MM.1S (cell line): ENCODE data around the gene CD200R1.

Source experiments
- EZH2 ChIP-seq: fragments of 300-600 bp; sonication (generic); optimal IDR thresholded peaks from 2 replicates; pipeline ENCODE3; 2017; ENCODE audit warnings: low read depth, mild to moderate bottlenecking, antibody characterized with exemption, low read length, mixed read lengths
- TF ChIP-seq, protein P1 (sequence below): fragments of 300-600 bp; sonication (generic); IDR thresholded peaks from 2 replicates; pipeline ENCODE4 v1.5.1; 2016; ENCODE audit warnings: antibody characterized with exemption, low read length, mixed read lengths

DNA sequence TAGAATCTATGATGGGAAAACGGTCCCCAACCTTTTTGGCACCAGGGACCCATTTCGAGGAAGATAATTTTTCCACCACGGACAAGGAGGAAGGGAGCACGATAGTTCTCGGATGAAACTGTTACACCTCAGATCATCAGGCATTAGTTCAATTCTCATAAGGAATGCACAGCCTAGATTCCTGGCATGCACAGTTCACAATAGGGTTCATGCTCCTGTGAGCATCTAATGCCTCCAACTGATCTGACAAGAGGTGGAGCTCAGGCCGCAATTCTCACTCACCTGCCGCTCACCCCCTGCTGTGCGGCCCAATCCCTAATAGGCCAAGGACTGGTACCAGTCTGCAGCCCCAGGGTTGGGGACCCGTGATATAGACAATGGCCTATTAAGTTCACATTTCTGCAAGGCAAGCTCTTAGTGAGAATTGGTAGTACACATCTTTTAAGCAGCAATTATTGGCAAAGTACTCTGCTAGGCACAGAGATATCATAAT, 26.5 kb downstream of the CD200R1 start:
- TF ChIP-seq EZH2: no peak
- TF ChIP-seq, protein P1, sequence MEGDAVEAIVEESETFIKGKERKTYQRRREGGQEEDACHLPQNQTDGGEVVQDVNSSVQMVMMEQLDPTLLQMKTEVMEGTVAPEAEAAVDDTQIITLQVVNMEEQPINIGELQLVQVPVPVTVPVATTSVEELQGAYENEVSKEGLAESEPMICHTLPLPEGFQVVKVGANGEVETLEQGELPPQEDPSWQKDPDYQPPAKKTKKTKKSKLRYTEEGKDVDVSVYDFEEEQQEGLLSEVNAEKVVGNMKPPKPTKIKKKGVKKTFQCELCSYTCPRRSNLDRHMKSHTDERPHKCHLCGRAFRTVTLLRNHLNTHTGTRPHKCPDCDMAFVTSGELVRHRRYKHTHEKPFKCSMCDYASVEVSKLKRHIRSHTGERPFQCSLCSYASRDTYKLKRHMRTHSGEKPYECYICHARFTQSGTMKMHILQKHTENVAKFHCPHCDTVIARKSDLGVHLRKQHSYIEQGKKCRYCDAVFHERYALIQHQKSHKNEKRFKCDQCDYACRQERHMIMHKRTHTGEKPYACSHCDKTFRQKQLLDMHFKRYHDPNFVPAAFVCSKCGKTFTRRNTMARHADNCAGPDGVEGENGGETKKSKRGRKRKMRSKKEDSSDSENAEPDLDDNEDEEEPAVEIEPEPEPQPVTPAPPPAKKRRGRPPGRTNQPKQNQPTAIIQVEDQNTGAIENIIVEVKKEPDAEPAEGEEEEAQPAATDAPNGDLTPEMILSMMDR: no peak
